HUES64 (cell line): Measurements from ENCODE around the gene SLC35F3. TPM values are rescaled to one million over a fixed set of nuclear protein-coding genes. Genes with fewer than 3 reads are reported as not detected.

Experiments
- H3K27ac ChIP-seq: 2 replicates; pipeline ENCODE4 v1.7.0; 2013; ENCODE audit warnings: low read depth, low read length, inconsistent platforms
- H3K27me3 ChIP-seq: 2 replicates; pipeline ENCODE4 v1.6.1; 2013; ENCODE audit warnings: mild to moderate bottlenecking, low read length; ENCODE audit not compliant: insufficient read depth
- H3K36me3 ChIP-seq: 2 replicates; pipeline ENCODE4 v1.6.1; 2013; ENCODE audit warnings: mild to moderate bottlenecking, low read length; ENCODE audit not compliant: insufficient read depth
- H3K4me1 ChIP-seq: 2 replicates; pipeline ENCODE4 v1.6.1; 2013; ENCODE audit warnings: mild to moderate bottlenecking, low read length, moderate library complexity; ENCODE audit not compliant: insufficient read depth
- H3K4me3 ChIP-seq: 2 replicates; pipeline ENCODE4 v1.5.1; 2013; ENCODE audit warnings: mild to moderate bottlenecking, low read length, moderate library complexity
- H3K9ac ChIP-seq: 2 replicates; pipeline ENCODE4 v1.6.1; 2013; ENCODE audit warnings: mild to moderate bottlenecking, low read depth, low read length
- H3K9me3 ChIP-seq: 2 replicates; pipeline ENCODE4 v1.6.1; 2013; ENCODE audit warnings: low read depth, low read length; ENCODE audit not compliant: insufficient read depth
- WGBS: fragments of 150-250, 120-280 bp; methylation state at CpG from one replicate; pipeline ENCODE4 v1.1.7; 2013; ENCODE audit warnings: missing lambda C conversion rate; 5-methylcytosine and 5-hydroxymethylcytosine counted together
- polyA plus RNA-seq, 2 experiments: library from polyadenylated mRNA; stranded (reverse); fragments of 50-300 nt; gene quantifications; one replicate each; pipeline ENCODE4 v1.2.3, GENCODE V29; 2013

Gene SLC35F3
- 1.4 TPM for polyA plus RNA-seq (2013, experiment 1 of 2)
- polyA plus RNA-seq (2013, experiment 2 of 2): 1.3 TPM

- H3K4me3 ChIP-seq: peak within 1 kb of the TSS; percentile 70
Measured at GRCh38 chr1:233904633-233905415, at the start of gene SLC35F3. SLC35F3 (plus strand) TSS chr1:233904676.

DNA sequence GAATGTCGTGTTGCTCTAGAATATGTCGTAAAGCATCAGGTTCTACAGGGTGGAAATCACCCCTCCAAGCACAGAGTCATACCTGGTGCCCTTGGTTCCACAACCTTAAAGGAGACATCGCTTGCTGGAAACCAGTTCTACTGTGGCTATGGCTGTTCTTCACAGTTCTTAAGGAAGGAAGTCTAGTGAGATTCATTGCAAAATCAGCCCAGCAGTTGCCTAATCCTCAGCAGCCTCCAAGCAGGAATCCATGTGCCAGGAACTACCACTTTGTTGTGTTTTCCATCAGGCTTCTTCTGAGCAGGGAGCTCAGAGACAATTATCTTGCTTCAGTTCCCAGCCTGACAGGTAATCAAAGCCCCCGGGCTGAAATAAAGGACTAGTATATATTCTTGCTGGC is 45.0 kb upstream of the SLC35F3 start:
- Histone ChIP-seq H3K27ac (no peak overlapping the region), H3K9me3 (0 out of 2 replicates have a peak, but pooled peaks cover 2% of the 10 kb centered on the region), H3K4me1 (peaks cover 6% of the 10 kb centered on the region; the same call in 1 of the 2 replicates), H3K4me3 (no peak overlapping the region), H3K27me3 (no peaks in the 10 kb centered on the region), H3K36me3 (no peaks in the 10 kb centered on the region), H3K9ac (no peak overlapping the region)
- 95% methylated on average over 4 of the region's 4 CpGs for whole genome bisulfite sequencing

More at GRCh38 chr1:233904633-233905415, at the start of gene SLC35F3:
- Histone ChIP-seq H3K9me3 (no peaks in the 10 kb centered on the region), H3K27me3 (peaks cover 63% of the 10 kb centered on the region), H3K27ac (no peak within 1 kb of the TSS), H3K9ac (peak within 1 kb of the TSS; percentile 71), H3K4me1 (0 out of 2 replicates have a peak, but pooled peaks cover 3% of the 10 kb centered on the region), H3K36me3 (no peaks in the 10 kb centered on the region)
- under 1% methylated on average over 101 of the region's 101 CpGs for WGBS

DNA sequence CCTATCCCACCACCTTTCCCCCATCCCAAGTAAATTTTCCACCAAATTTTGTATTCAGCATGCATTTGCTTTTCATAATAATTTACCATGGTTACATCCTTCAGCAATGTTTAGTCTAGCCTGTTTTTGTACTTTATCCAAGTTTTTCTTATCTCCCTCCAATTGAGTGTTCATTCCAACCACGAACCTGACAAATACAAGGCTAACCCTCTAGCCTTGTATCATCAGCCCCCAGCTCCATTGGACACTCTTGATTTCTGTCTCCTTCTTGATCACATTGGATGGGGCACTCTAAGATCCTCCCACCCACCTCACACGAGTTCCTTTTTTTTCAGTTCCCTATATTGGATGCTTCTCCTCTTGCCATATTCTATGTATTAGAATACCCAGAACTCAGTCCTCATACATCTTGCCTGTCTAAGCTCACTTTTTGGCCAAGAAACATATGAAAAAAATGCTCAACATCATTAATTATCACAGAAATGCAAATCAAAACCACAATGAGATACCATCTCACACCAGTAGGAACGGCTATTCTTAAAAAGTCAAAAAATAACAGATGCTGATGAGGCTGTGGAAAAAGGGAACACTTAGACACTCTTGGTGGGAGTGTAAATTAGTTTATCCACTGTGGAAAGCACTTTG is 40.5 kb upstream of the SLC35F3 start:
- no peak overlapping the region for H3K27ac ChIP-seq
- H3K4me3 ChIP-seq: no peak overlapping the region
- no peaks in the 10 kb centered on the region for H3K4me1 ChIP-seq
- no peaks in the 10 kb centered on the region for H3K27me3 ChIP-seq
- H3K9me3 ChIP-seq: peaks cover 31% of the 10 kb centered on the region
- H3K36me3 ChIP-seq: no peaks in the 10 kb centered on the region
- 86% methylated on average over 2 of the region's 3 CpGs for WGBS
- no peak overlapping the region for H3K9ac ChIP-seq

DNA sequence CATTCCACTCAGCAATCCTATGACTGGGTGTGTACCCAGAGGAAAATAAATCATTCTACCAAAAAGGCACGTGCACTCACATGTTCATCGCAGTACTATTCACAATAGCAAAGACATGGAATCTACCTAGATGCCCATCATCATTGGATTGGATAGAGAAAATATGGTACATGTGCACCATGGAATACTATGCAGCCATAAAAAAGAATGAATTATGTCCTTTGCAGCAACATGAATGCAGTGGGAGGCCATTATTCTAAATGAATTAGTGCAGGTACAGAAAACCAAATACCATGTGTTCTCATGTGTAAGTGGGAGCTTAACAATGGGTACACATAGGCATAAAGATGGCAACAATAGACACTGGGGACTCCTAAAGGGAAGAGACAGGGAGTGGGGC is 39.9 kb upstream of the SLC35F3 start:
- Histone ChIP-seq H3K4me1 (no peaks in the 10 kb centered on the region), H3K9me3 (peaks cover 31% of the 10 kb centered on the region), H3K27me3 (no peaks in the 10 kb centered on the region), H3K4me3 (no peak overlapping the region), H3K27ac (no peak overlapping the region), H3K9ac (no peak overlapping the region), H3K36me3 (no peaks in the 10 kb centered on the region)
- WGBS: 91% methylated on average over 2 of the region's 2 CpGs

GRCh38 chr1:233865216-233865615 is 39.3 kb upstream of the SLC35F3 start:
- Histone ChIP-seq H3K4me1 (no peaks in the 10 kb centered on the region), H3K27ac (no peak overlapping the region), H3K9ac (no peak overlapping the region), H3K4me3 (no peak overlapping the region), H3K27me3 (no peaks in the 10 kb centered on the region), H3K9me3 (peaks cover 31% of the 10 kb centered on the region), H3K36me3 (no peaks in the 10 kb centered on the region)
- WGBS: 97% methylated on average over 2 of the region's 2 CpGs

DNA sequence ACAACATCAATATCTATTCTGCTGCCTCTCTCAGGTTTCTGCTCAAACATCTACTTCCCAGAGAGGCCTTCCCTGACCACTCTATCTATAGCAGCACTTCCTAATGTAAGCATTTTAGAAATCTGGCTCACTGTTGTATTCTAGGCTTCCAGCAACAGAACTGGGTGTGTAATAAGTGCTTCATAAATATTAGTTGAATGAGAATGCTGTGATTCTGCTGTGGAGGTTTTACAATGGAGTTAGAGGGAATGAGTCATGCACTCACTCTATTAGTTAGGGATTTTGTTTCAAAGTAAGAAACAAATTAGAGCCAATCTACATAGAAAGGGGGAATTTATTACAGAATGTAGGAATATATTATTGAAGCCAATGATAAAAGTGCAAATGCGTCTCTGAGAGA is 38.6 kb upstream of the SLC35F3 start:
- Histone ChIP-seq H3K27ac (no peak overlapping the region), H3K4me3 (no peak overlapping the region), H3K27me3 (no peaks in the 10 kb centered on the region), H3K9me3 (peaks cover 31% of the 10 kb centered on the region), H3K4me1 (no peaks in the 10 kb centered on the region), H3K36me3 (no peaks in the 10 kb centered on the region), H3K9ac (no peak overlapping the region)
- 88% methylated on average over 1 of the region's 1 CpG for WGBS

- WGBS: 100% methylated on average over 1 of the region's 2 CpGs
- Histone ChIP-seq H3K36me3 (no peaks in the 10 kb centered on the region), H3K9ac (no peak overlapping the region), H3K9me3 (peaks cover 31% of the 10 kb centered on the region), H3K27me3 (no peaks in the 10 kb centered on the region), H3K4me1 (no peaks in the 10 kb centered on the region), H3K4me3 (no peak overlapping the region), H3K27ac (no peak overlapping the region)
Measured at GRCh38 chr1:233867028-233867427, 37.4 kb upstream of the SLC35F3 start.

GRCh38 chr1:233868461-233868860 is 36.0 kb upstream of the SLC35F3 start:
- Histone ChIP-seq H3K4me1 (no peaks in the 10 kb centered on the region), H3K9me3 (peaks cover 31% of the 10 kb centered on the region), H3K27me3 (no peaks in the 10 kb centered on the region), H3K9ac (no peak overlapping the region), H3K36me3 (no peaks in the 10 kb centered on the region), H3K4me3 (no peak overlapping the region), H3K27ac (no peak overlapping the region)
- 96% methylated on average over 2 of the region's 2 CpGs for WGBS

DNA sequence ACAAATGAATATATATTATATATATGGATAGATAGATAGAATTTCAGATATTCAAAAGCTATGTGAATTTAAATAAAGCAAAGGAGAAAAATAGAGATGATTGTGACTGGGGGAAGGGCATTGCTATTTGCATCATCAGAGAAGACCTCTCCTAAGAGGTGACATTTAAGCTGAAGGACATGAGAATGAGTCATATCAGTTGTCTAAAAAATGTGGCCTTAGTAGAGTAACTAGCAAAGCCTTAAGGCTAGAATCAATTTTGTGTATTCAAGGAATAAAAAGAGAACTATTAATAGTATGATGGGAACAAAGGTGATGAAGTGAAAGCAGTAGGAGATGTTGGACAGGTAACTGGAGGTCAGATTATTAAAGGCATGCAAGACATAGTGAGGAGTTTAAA is 34.8 kb upstream of the SLC35F3 start:
- peaks cover 28% of the 10 kb centered on the region for H3K9me3 ChIP-seq

GRCh38 chr1:233873666-233874065 is 30.8 kb upstream of the SLC35F3 start:
- no peak overlapping the region for H3K4me3 ChIP-seq
- H3K4me1 ChIP-seq: no peaks in the 10 kb centered on the region
- 90% methylated on average over 3 of the region's 4 CpGs for WGBS
- no peaks in the 10 kb centered on the region for H3K36me3 ChIP-seq
- no peaks in the 10 kb centered on the region for H3K9me3 ChIP-seq
- H3K9ac ChIP-seq: no peak overlapping the region
- H3K27ac ChIP-seq: no peak overlapping the region
- H3K27me3 ChIP-seq: no peaks in the 10 kb centered on the region

More for the DNA sequence above, 34.8 kb upstream of the SLC35F3 start:
- Histone ChIP-seq H3K4me3 (no peak overlapping the region), H3K27ac (no peak overlapping the region), H3K9ac (no peak overlapping the region), H3K27me3 (no peaks in the 10 kb centered on the region), H3K4me1 (no peaks in the 10 kb centered on the region), H3K36me3 (no peaks in the 10 kb centered on the region)

DNA sequence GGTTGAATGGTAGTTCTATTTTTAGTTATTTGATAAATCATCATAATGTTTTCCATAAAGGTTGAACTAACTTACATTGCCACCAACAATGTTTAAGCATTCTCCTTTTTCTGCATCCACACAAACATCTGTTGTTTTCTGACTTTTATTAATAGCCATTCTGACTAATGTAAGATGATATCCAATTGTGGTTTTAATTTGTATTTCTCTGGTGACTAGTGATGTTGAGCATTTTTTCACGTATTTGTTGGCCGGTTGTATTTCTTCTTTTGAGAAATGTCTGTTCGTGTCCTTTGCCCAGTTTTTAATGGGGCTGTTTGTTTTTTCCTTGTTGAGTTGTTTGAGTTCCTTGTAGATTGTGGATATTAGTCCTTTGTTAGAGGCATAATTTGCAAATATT is 24.6 kb upstream of the SLC35F3 start:
- WGBS: 93% methylated on average over 3 of the region's 3 CpGs

More for the DNA sequence above, 24.6 kb upstream of the SLC35F3 start:
- H3K4me3 ChIP-seq: no peak overlapping the region
- no peaks in the 10 kb centered on the region for H3K36me3 ChIP-seq
- no peaks in the 10 kb centered on the region for H3K27me3 ChIP-seq
- H3K27ac ChIP-seq: no peak overlapping the region
- no peaks in the 10 kb centered on the region for H3K9me3 ChIP-seq
- no peak overlapping the region for H3K9ac ChIP-seq
- H3K4me1 ChIP-seq: peaks cover 8% of the 10 kb centered on the region; the same call in 1 of the 2 replicates
